AG04450 (cell line): ENCODE data around the gene GLI1. TPM values are rescaled to one million over a fixed set of nuclear protein-coding genes. Genes with fewer than 3 reads are reported as not detected.
"Not testable (repeated sequence)": the region's sequence is repeated elsewhere in the genome, so short reads cannot be mapped to it uniquely, and the experiment has no call there.

Experiments
- CTCF ChIA-PET: fragments of 300-600, 350-600 bp; formaldehyde crosslinking; extraction: SDS; loops from one replicate; lab custom pipeline; 2022; ENCODE audit warnings: antibody characterized with exemption, inconsistent platforms; lab: Charles Lee
- POLR2A ChIA-PET: fragments of 350-600 bp; formaldehyde crosslinking; extraction: SDS; loops from one replicate; lab custom pipeline; 2021; ENCODE audit warnings: antibody characterized with exemption, inconsistent platforms; lab: Yijun Ruan, JAX
- DNase-seq: peaks from one replicate; pipeline ENCODE4 v3.0.0-alpha.2; 2011; ENCODE audit warnings: low read depth, low spot score
- H3K27ac ChIP-seq: one replicate; pipeline ENCODE4 v1.5.1; 2012; ENCODE audit warnings: low read depth, low read length, control low read depth
- H3K27me3 ChIP-seq: one replicate; pipeline ENCODE4 v1.6.0; 2012; ENCODE audit warnings: low read length; ENCODE audit not compliant: control insufficient read depth, insufficient read depth
- H3K4me3 ChIP-seq: 2 replicates; pipeline ENCODE4 v1.5.1; 2011; ENCODE audit warnings: mild to moderate bottlenecking, low read depth, low read length, control low read depth
- H3K9me3 ChIP-seq: 2 replicates; pipeline ENCODE4 v1.5.1; 2012; ENCODE audit warnings: low read length; ENCODE audit not compliant: control insufficient read depth, insufficient read depth
- polyA plus RNA-seq: library from polyadenylated mRNA; depleted of rRNA; stranded (reverse); fragments of >200 nt; gene quantifications from 2 replicates; pipeline ENCODE4 v1.2.3, GENCODE V29; 2011
- TF ChIP-seq, protein P1 (sequence below): IDR thresholded peaks from 2 replicates; pipeline ENCODE4 v1.5.1; 2011; ENCODE audit warnings: low read depth, low read length, control low read depth, inconsistent platforms

Gene GLI1
- polyA plus RNA-seq, 1 experiment = 8.3 TPM

DNA sequence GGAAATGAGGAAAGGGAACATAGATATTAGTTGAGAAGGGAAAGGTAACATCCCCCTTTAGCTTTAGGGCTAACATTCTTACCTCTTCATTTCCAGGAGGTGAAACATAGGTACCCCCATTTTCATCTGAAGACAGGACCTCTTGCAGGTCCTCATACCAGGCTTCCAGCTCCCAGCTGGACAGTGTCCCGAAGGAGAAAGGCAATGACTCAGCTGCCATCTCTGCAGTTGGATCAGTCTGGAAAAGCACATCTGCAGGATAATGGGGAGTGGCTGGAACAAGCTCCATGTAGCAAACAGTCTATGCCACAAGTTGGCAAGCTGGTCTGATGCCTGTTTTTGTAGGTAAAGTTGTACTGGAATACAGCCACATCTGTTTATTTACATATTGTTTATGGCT lies 57.6 kb downstream of the GLI1 start:
- no peak for DNase-seq
- ChIA-PET POLR2A (no interaction called here), CTCF (interaction anchor here (0.6 to 1.8 kb wide), 3 partner anchors 42 to 176 kb away, joined by 3 to 6 read pairs (median 5); no protein-coding TSS in a partner anchor)
- TF ChIP-seq, protein P1, sequence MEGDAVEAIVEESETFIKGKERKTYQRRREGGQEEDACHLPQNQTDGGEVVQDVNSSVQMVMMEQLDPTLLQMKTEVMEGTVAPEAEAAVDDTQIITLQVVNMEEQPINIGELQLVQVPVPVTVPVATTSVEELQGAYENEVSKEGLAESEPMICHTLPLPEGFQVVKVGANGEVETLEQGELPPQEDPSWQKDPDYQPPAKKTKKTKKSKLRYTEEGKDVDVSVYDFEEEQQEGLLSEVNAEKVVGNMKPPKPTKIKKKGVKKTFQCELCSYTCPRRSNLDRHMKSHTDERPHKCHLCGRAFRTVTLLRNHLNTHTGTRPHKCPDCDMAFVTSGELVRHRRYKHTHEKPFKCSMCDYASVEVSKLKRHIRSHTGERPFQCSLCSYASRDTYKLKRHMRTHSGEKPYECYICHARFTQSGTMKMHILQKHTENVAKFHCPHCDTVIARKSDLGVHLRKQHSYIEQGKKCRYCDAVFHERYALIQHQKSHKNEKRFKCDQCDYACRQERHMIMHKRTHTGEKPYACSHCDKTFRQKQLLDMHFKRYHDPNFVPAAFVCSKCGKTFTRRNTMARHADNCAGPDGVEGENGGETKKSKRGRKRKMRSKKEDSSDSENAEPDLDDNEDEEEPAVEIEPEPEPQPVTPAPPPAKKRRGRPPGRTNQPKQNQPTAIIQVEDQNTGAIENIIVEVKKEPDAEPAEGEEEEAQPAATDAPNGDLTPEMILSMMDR = no peak
- no peaks in the 10 kb centered on the region for H3K27me3 ChIP-seq
- H3K9me3 ChIP-seq = peaks cover 5% of the 10 kb centered on the region; the same call in 1 of the 2 replicates
- H3K27ac ChIP-seq = no peak overlapping the region
- peak overlapping the region; percentile 23; the same call in 1 of the 2 replicates for H3K4me3 ChIP-seq

GRCh38 chr12:57517718-57518117 lies 58.1 kb downstream of the GLI1 start:
- H3K9me3 ChIP-seq, DNase-seq, H3K27me3 ChIP-seq: not testable (repeated sequence)
- H3K4me3 ChIP-seq = peak overlapping the region; percentile 100
- CTCF ChIA-PET = interaction anchor here (0.6 to 1.8 kb wide), 4 partner anchors 42 to 176 kb away, joined by 3 to 6 read pairs (median 4); no protein-coding TSS in a partner anchor
- H3K27ac ChIP-seq = peak overlapping the region; percentile 47
- POLR2A ChIA-PET = interaction anchor here (0.6 kb wide), 1 partner anchor 211 kb away, joined by 3 read pairs; no protein-coding TSS in a partner anchor

DNA sequence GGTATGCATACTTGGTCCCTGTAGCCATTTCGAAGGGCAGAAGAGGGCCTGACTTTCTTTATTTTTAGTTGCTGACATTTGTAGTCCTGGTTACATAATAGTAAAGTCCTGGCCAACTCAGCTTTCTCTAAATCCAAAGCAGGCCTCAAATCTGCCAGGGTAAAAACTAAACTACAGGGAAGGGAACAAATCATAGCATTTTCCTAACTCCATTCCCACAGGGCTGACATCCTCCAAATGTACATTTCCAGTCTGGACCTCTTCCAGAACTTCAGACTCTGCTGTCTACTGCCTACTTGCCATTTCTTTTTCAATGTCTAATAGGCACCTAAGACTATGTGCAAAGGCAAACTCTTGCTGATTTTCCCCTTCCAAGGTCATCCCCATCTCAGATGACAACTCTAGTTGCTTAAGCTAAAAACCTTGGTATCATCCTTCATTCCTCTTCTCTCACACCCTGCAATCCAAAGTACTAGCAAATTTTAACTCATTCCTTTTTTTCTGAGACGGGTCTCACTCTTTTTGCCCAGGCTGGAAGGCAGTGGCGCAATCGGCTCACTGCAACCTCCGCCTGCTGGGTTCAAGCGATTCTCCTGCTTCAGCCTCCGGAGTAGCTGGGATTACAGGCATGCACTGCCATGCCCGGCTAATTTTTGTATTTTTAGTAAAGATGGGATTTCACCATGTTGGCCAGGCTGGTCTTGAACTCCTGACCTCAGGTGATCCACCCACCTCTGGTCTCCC lies 58.8 kb downstream of the GLI1 start:
- peak overlapping the region; percentile 100 for H3K4me3 ChIP-seq
- TF ChIP-seq, protein P1 = no peak
- DNase-seq = no peak
- peaks cover 5% of the 10 kb centered on the region; the same call in 1 of the 2 replicates for H3K9me3 ChIP-seq
- H3K27me3 ChIP-seq = no peaks in the 10 kb centered on the region
- H3K27ac ChIP-seq = peak overlapping the region; percentile 47
- POLR2A ChIA-PET = interaction anchor here (0.6 to 0.7 kb wide), 2 partner anchors 212 to 1023 kb away, joined by 3 read pairs; no protein-coding TSS in a partner anchor
- CTCF ChIA-PET = interaction anchor here (1.0 to 1.8 kb wide), 3 partner anchors 56 to 60 kb away, joined by 3 to 5 read pairs (median 4); partner anchors contain the start of gene GLI1

DNA sequence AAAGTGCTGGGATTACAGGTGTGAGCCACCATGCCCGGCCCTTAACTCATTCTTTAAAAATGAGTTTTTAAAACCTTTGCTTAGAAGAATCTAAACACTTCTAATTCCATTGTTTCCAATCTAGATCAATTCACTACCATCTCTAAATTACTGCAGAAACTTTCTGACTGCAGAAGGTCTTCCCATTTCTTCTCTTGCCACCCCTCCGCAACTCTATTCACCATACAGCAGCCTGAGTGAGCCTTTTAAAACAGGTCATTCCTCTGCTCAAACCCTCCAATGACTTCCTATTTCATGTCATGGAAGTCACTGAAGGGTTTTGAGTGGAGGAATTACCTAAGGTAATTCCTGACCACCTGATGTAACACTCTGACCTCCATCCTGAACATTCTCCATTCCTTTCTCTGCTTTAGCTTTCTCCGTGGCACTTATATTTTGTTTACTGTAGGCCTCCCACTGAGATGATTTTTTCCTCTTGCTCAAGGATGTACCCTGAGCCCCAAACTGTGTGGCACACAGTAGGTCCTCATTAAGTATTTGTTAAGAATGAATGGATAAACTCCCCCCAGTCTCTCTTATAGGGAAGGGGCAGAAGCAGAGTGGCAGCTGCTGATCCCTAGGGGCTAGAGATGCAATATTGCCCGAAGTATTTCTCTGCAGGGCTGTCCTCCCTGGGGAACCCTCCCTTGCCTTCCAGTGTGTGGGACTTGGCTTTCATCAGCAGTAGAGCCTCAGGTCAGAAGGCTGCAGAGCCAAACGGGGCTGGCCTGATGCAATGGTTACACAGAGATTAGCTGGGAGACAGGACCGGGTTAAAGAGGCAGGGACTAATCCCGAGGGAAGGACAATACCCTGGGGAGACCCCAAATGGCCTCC lies 59.6 kb downstream of the GLI1 start:
- TF ChIP-seq, protein P1 = no peak
- ChIA-PET CTCF (interaction anchor here (1.0 kb wide), 1 partner anchor 60 kb away, joined by 4 read pairs; the partner anchor contains the start of gene GLI1), POLR2A (interaction anchor here (1.0 to 1.5 kb wide), 2 partner anchors 44 to 60 kb away, joined by 3 to 4 read pairs; no protein-coding TSS in a partner anchor)
- no peaks in the 10 kb centered on the region for H3K27me3 ChIP-seq
- peaks cover 5% of the 10 kb centered on the region; the same call in 1 of the 2 replicates for H3K9me3 ChIP-seq
- no peak for DNase-seq
- H3K4me3 ChIP-seq = peak overlapping the region; percentile 100
- H3K27ac ChIP-seq = peak overlapping the region; percentile 98

DNA sequence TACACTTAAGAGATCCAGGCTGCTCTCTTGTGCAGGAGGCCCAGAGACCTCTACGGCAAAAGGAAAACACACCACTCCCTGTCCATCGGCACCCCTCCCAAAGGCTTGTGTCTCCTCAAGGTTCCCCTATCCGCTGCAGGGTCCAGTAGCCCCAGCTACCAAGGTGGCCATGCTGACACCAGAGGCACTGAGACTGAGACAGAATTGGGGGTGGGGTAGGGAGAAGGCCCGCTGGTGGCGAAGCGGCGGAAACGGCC lies 60.1 kb downstream of the GLI1 start:
- TF ChIP-seq, protein P1 = no peak
- Histone ChIP-seq H3K27ac (peak overlapping the region; percentile 98), H3K4me3 (peak overlapping the region; percentile 100), H3K9me3 (peaks cover 5% of the 10 kb centered on the region; the same call in 1 of the 2 replicates), H3K27me3 (no peaks in the 10 kb centered on the region)
- ChIA-PET CTCF (interaction anchor here (1.0 kb wide), 1 partner anchor 61 kb away, joined by 4 read pairs; the partner anchor contains the start of gene GLI1), POLR2A (interaction anchor here (0.7 to 1.5 kb wide), 7 partner anchors 18 to 91 kb away, joined by 3 to 10 read pairs (median 4); partner anchors contain the start of genes ARHGEF25 and DCTN2)
- no peak for DNase-seq
